Measurements from ENCODE around the gene DPH7.
"Not testable (repeated sequence)": the region's sequence is repeated elsewhere in the genome, so short reads cannot be mapped to it uniquely, and the experiment has no call there.

Gene DPH7

GRCh38 chr9:137552022-137552768 lies 26.5 kb downstream of the DPH7 start:
- no peaks in the 10 kb centered on the region for H3K27me3 ChIP-seq (ENCODE audit: insufficient read depth, low read length)
- H3K4me3 ChIP-seq (ENCODE audit: low read length), result peak overlapping the region; percentile 90
- H3K27ac ChIP-seq (ENCODE audit: low read length), result peak overlapping the region; percentile 54
- peak overlapping the region; percentile 74; the same call in 1 of the 2 replicates for H3K9ac ChIP-seq (ENCODE audit: low read depth, low read length)
- H3K4me1 ChIP-seq (ENCODE audit: insufficient read depth, low read length), result no peaks in the 10 kb centered on the region
- H3K9me3 ChIP-seq (ENCODE audit: insufficient read depth, low read depth, low read length), result no peaks in the 10 kb centered on the region
- H3K36me3 ChIP-seq (ENCODE audit: insufficient read depth, low read depth, low read length), result peaks cover 25% of the 10 kb centered on the region

DNA sequence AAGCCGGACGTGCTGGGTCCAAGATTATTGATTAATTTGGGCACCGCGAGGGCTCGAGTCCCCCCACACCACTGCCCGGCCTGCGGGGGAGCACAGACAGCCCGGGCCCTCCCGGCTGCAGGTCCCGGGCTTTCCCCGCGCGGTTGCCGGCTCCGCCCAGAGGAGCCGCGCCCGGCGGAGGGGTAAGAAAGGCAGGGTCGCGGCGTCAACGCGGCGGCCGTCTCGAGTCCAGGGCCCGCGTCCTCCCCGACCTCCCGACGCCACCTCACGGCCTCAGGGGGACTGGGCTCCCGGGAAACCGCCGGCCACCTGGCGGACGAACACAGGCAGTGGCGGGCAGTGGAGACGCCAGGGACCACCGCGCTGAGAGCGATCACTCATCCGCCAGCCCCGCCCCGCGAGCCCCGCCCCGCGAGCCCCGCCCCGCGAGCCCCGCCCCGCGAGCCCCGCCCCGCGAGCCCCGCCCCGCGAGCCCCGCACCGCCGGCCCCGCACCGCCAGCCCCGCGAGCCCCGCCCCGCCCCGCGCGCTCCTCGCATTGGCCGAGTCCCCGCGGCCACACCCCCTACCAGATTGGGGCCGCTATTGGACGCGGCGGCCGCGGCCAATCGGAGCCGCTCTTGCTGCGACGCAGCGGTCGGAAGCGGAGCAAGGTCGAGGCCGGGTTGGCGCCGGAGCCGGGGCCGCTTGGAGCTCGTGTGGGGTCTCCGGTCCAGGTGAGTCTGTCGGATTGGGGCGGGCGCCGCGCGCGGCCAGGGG lies 27.3 kb downstream of the DPH7 start, which contains the start of gene MRPL41:
MRPL41 (plus strand) TSS at position 616 of the 758 bp plus-strand sequence. CDS start 203 bp downstream, outside the sequence.
- Histone ChIP-seq H3K4me1 (ENCODE audit: insufficient read depth, low read length) (no peaks in the 10 kb centered on the region), H3K9me3 (ENCODE audit: insufficient read depth, low read depth, low read length) (no peaks in the 10 kb centered on the region; the same call in 1 of the 2 replicates), H3K4me3 (ENCODE audit: low read length) (peak within 1 kb of the TSS; percentile 90), H3K27me3 (ENCODE audit: insufficient read depth, low read length) (no peaks in the 10 kb centered on the region), H3K9ac (ENCODE audit: low read depth, low read length) (peak within 1 kb of the TSS; percentile 74; the same call in 1 of the 2 replicates), H3K27ac (ENCODE audit: low read length) (peak within 1 kb of the TSS; percentile 54), H3K36me3 (ENCODE audit: insufficient read depth, low read depth, low read length) (peaks cover 20% of the 10 kb centered on the region)

GRCh38 chr9:137550958-137551263 lies 27.8 kb downstream of the DPH7 start:
- H3K4me3 ChIP-seq (ENCODE audit: low read length), result peak overlapping the region; percentile 59
- H3K4me1 ChIP-seq (ENCODE audit: insufficient read depth, low read length); H3K27me3 ChIP-seq (ENCODE audit: insufficient read depth, low read length); H3K27ac ChIP-seq (ENCODE audit: low read length); H3K9me3 ChIP-seq (ENCODE audit: insufficient read depth, low read depth, low read length); H3K9ac ChIP-seq (ENCODE audit: low read depth, low read length): not testable (repeated sequence)
- peaks cover 15% of the 10 kb centered on the region for H3K36me3 ChIP-seq (ENCODE audit: insufficient read depth, low read depth, low read length)

- Histone ChIP-seq H3K9ac (ENCODE audit: low read depth, low read length) (peak within 1 kb of the TSS; percentile 27; the same call in 1 of the 2 replicates), H3K4me1 (ENCODE audit: insufficient read depth, low read length) (no peaks in the 10 kb centered on the region), H3K27ac (ENCODE audit: low read length) (no peak within 1 kb of the TSS), H3K9me3 (ENCODE audit: insufficient read depth, low read depth, low read length) (peaks cover 4% of the 10 kb centered on the region; the same call in 1 of the 2 replicates), H3K4me3 (ENCODE audit: low read length) (peak within 1 kb of the TSS; percentile 59), H3K27me3 (ENCODE audit: insufficient read depth, low read length) (no peaks in the 10 kb centered on the region), H3K36me3 (ENCODE audit: insufficient read depth, low read depth, low read length) (peaks cover 8% of the 10 kb centered on the region)
Observed at GRCh38 chr9:137550231-137550621, 28.5 kb downstream of the DPH7 start, which contains the start of gene PNPLA7. Gene PNPLA7 (minus strand): TSS chr9:137550402. CDS start chr9:137550197, 205 bp downstream.

- H3K27me3 ChIP-seq (ENCODE audit: insufficient read depth, low read length), result no peaks in the 10 kb centered on the region
- peaks cover 4% of the 10 kb centered on the region; the same call in 1 of the 2 replicates for H3K9me3 ChIP-seq (ENCODE audit: insufficient read depth, low read depth, low read length)
- H3K4me3 ChIP-seq (ENCODE audit: low read length), result no peak overlapping the region
- H3K27ac ChIP-seq (ENCODE audit: low read length), result no peak overlapping the region
- no peaks in the 10 kb centered on the region for H3K4me1 ChIP-seq (ENCODE audit: insufficient read depth, low read length)
- H3K9ac ChIP-seq (ENCODE audit: low read depth, low read length), result no peak overlapping the region
- H3K36me3 ChIP-seq (ENCODE audit: insufficient read depth, low read depth, low read length), result no peaks in the 10 kb centered on the region
Observed at GRCh38 chr9:137547687-137548543, 30.8 kb downstream of the DPH7 start.

GRCh38 chr9:137545123-137545522 lies 33.6 kb downstream of the DPH7 start:
- Histone ChIP-seq H3K27me3 (ENCODE audit: insufficient read depth, low read length) (no peaks in the 10 kb centered on the region), H3K4me1 (ENCODE audit: insufficient read depth, low read length) (no peaks in the 10 kb centered on the region), H3K9me3 (ENCODE audit: insufficient read depth, low read depth, low read length) (peaks cover 4% of the 10 kb centered on the region; the same call in 1 of the 2 replicates), H3K36me3 (ENCODE audit: insufficient read depth, low read depth, low read length) (no peaks in the 10 kb centered on the region), H3K4me3 (ENCODE audit: low read length) (no peak overlapping the region), H3K27ac (ENCODE audit: low read length) (no peak overlapping the region), H3K9ac (ENCODE audit: low read depth, low read length) (no peak overlapping the region)

- no peak overlapping the region for H3K4me3 ChIP-seq (ENCODE audit: low read length)
- peaks cover 4% of the 10 kb centered on the region; the same call in 1 of the 2 replicates for H3K9me3 ChIP-seq (ENCODE audit: insufficient read depth, low read depth, low read length)
- no peaks in the 10 kb centered on the region for H3K36me3 ChIP-seq (ENCODE audit: insufficient read depth, low read depth, low read length)
- H3K4me1 ChIP-seq (ENCODE audit: insufficient read depth, low read length), result no peaks in the 10 kb centered on the region
- no peak overlapping the region for H3K9ac ChIP-seq (ENCODE audit: low read depth, low read length)
- no peak overlapping the region for H3K27ac ChIP-seq (ENCODE audit: low read length)
- no peaks in the 10 kb centered on the region for H3K27me3 ChIP-seq (ENCODE audit: insufficient read depth, low read length)
Observed at GRCh38 chr9:137544176-137544760, 34.5 kb downstream of the DPH7 start.

- Histone ChIP-seq H3K27ac (ENCODE audit: low read length) (no peak overlapping the region), H3K4me1 (ENCODE audit: insufficient read depth, low read length) (no peaks in the 10 kb centered on the region), H3K4me3 (ENCODE audit: low read length) (no peak overlapping the region), H3K9me3 (ENCODE audit: insufficient read depth, low read depth, low read length) (peaks cover 4% of the 10 kb centered on the region; the same call in 1 of the 2 replicates), H3K27me3 (ENCODE audit: insufficient read depth, low read length) (no peaks in the 10 kb centered on the region), H3K36me3 (ENCODE audit: insufficient read depth, low read depth, low read length) (no peaks in the 10 kb centered on the region), H3K9ac (ENCODE audit: low read depth, low read length) (no peak overlapping the region)
Observed at GRCh38 chr9:137543237-137543963, 35.3 kb downstream of the DPH7 start.

GRCh38 chr9:137542486-137542885 lies 36.2 kb downstream of the DPH7 start:
- peaks cover 4% of the 10 kb centered on the region; the same call in 1 of the 2 replicates for H3K9me3 ChIP-seq (ENCODE audit: insufficient read depth, low read depth, low read length)
- no peak overlapping the region for H3K4me3 ChIP-seq (ENCODE audit: low read length)
- no peak overlapping the region for H3K9ac ChIP-seq (ENCODE audit: low read depth, low read length)
- no peaks in the 10 kb centered on the region for H3K27me3 ChIP-seq (ENCODE audit: insufficient read depth, low read length)
- H3K36me3 ChIP-seq (ENCODE audit: insufficient read depth, low read depth, low read length), result no peaks in the 10 kb centered on the region
- H3K4me1 ChIP-seq (ENCODE audit: insufficient read depth, low read length), result no peaks in the 10 kb centered on the region
- no peak overlapping the region for H3K27ac ChIP-seq (ENCODE audit: low read length)

GRCh38 chr9:137540536-137540935 lies 38.2 kb downstream of the DPH7 start:
- no peak overlapping the region for H3K27ac ChIP-seq (ENCODE audit: low read length)
- no peaks in the 10 kb centered on the region for H3K4me1 ChIP-seq (ENCODE audit: insufficient read depth, low read length)
- no peak overlapping the region for H3K4me3 ChIP-seq (ENCODE audit: low read length)
- H3K9me3 ChIP-seq (ENCODE audit: insufficient read depth, low read depth, low read length), result no peaks in the 10 kb centered on the region
- no peak overlapping the region for H3K9ac ChIP-seq (ENCODE audit: low read depth, low read length)
- no peaks in the 10 kb centered on the region for H3K36me3 ChIP-seq (ENCODE audit: insufficient read depth, low read depth, low read length)
- no peaks in the 10 kb centered on the region for H3K27me3 ChIP-seq (ENCODE audit: insufficient read depth, low read length)

Data from iPS-20b (cell line).